Tibial nerve (tissue), 4 donors: ENCODE data around the gene SSH2. TPM values are rescaled to one million over a fixed set of nuclear protein-coding genes. Genes with fewer than 3 reads are reported as not detected.

Experiments used
- DNase-seq, 2 donors: peaks; one replicate each; pipeline ENCODE4 v3.0.0-alpha.2; 2019; ENCODE audit warnings: low spot score in 2 of 2
- H3K27ac ChIP-seq, 4 donors: fragments of 200-600 bp; sonication (generic) in 3 of 4; one replicate each; pipeline ENCODE4 v1.5.1; 2017 to 2019; ENCODE audit warnings: mild to moderate bottlenecking in 1 of 4
- H3K27me3 ChIP-seq, 2 donors: fragments of 200-600 bp; sonication (generic) in 1 of 2; one replicate each; pipeline versions ENCODE4 v1.5.1 to v1.6.0; 2017 to 2019
- H3K36me3 ChIP-seq, 3 donors: fragments of 200-600 bp; sonication (generic); one replicate each; pipeline ENCODE4 v1.5.1; 2018 to 2019
- H3K4me1 ChIP-seq, 4 donors: fragments of 200-600 bp; sonication (generic) in 3 of 4; one replicate each; pipeline ENCODE4 v1.5.1; 2017 to 2019
- H3K4me3 ChIP-seq, 4 donors: fragments of 200-600 bp; sonication (generic) in 3 of 4; one replicate each; pipeline ENCODE4 v1.5.1; 2017 to 2019; ENCODE audit warnings: mild to moderate bottlenecking in 1 of 4, moderate library complexity in 1 of 4
- H3K9me3 ChIP-seq, 4 donors: fragments of 200-600 bp; sonication (generic) in 3 of 4; one replicate each; pipeline ENCODE4 v1.5.1; 2017 to 2019
- EP300 ChIP-seq, 2 donors: sonication (generic); formaldehyde crosslinking; IDR thresholded peaks; one replicate each; pipeline ENCODE4 v1.6.1; 2017; ENCODE audit warnings: antibody characterized with exemption in 2 of 2, mild to moderate bottlenecking in 1 of 2
- POLR2A ChIP-seq, 2 donors: fragments of 450-650 bp; IDR thresholded peaks; one replicate each; pipeline ENCODE4 v1.6.1; 2017; ENCODE audit warnings: antibody characterized with exemption in 2 of 2, mild to moderate bottlenecking in 2 of 2, moderate library complexity in 2 of 2
- WGBS, 2 donors: methylation state at CpG; one replicate each; pipeline ENCODE4 v1.1.5; 2018; 5-methylcytosine and 5-hydroxymethylcytosine counted together
- total RNA-seq, 4 donors: library from RNA; depleted of rRNA; stranded (reverse); fragments of >200 nt; gene quantifications; one replicate each; pipeline ENCODE4 v1.1.0, GENCODE V29; 2016
- TF ChIP-seq, protein P1 (sequence below), 5 experiments: fragments of 200-600 bp in 3 of 5; fragments of 450-650 bp in 2 of 5; sonication (generic) in 3 of 5; IDR thresholded peaks; one replicate each; pipeline ENCODE4 v1.5.1; 2016 to 2019; ENCODE audit warnings: antibody characterized with exemption in 5 of 5, mild to moderate bottlenecking in 3 of 5, moderate library complexity in 2 of 5

SSH2 gene
- total RNA-seq, 4 donors from 2014 or later: 51.3 to 67.1 (median 55.7) TPM

DNA sequence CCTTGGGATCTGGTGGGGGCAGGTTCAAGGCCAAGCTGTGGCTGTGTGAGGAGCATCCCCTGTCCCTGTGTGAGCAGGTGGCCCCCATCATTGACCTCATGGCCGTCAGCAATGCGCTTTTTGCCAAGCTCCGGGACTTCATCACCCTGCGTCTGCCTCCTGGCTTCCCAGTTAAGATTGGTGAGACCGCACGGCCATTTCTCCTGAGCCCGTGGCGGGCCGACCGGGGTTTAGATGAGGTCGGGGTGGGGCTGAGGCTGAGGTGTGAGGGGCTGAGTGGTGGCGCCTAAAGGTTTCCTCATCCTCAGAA lies 318.0 kb downstream of the SSH2 start:
- peaks cover 0 to 37% (median 0%) of the 10 kb centered on the region in 3 donors for H3K36me3 ChIP-seq
- WGBS, 2 donors: 94% methylated on average over 9 to 12 of the region's 12 CpGs
- no peak overlapping the region for H3K4me3 ChIP-seq
- H3K27ac ChIP-seq: no peak overlapping the region
- TF ChIP-seq, protein P1, sequence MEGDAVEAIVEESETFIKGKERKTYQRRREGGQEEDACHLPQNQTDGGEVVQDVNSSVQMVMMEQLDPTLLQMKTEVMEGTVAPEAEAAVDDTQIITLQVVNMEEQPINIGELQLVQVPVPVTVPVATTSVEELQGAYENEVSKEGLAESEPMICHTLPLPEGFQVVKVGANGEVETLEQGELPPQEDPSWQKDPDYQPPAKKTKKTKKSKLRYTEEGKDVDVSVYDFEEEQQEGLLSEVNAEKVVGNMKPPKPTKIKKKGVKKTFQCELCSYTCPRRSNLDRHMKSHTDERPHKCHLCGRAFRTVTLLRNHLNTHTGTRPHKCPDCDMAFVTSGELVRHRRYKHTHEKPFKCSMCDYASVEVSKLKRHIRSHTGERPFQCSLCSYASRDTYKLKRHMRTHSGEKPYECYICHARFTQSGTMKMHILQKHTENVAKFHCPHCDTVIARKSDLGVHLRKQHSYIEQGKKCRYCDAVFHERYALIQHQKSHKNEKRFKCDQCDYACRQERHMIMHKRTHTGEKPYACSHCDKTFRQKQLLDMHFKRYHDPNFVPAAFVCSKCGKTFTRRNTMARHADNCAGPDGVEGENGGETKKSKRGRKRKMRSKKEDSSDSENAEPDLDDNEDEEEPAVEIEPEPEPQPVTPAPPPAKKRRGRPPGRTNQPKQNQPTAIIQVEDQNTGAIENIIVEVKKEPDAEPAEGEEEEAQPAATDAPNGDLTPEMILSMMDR (IDR thresholded peaks at IDR 0.05): no peak
- TF ChIP-seq EP300 (IDR thresholded peaks at IDR 0.05) (no peak), POLR2A (IDR thresholded peaks at IDR 0.05) (no peak)
- H3K4me1 ChIP-seq: peaks cover 0 to 42% (median 35%) of the 10 kb centered on the region in 4 donors
- DNase-seq: no peak
- no peaks in the 10 kb centered on the region for H3K9me3 ChIP-seq
- H3K27me3 ChIP-seq: no peaks in the 10 kb centered on the region

- TF ChIP-seq POLR2A (IDR thresholded peaks at IDR 0.05) (no peak), EP300 (IDR thresholded peaks at IDR 0.05) (no peak)
- TF ChIP-seq, protein P1 (IDR thresholded peaks at IDR 0.05): no peak
- Histone ChIP-seq H3K27ac (no peak overlapping the region), H3K4me1 (peaks cover 0 to 36% (median 30%) of the 10 kb centered on the region in 4 donors), H3K27me3 (no peaks in the 10 kb centered on the region), H3K36me3 (peaks cover 0 to 37% (median 0%) of the 10 kb centered on the region in 3 donors), H3K4me3 (no peak overlapping the region), H3K9me3 (no peaks in the 10 kb centered on the region)
- WGBS, 2 donors: 93 to 99% methylated on average over 11 of the region's 11 CpGs
- no peak for DNase-seq
These were observed 318.5 kb downstream of the SSH2 start for GRCh38 chr17:29611351-29612093.

DNA sequence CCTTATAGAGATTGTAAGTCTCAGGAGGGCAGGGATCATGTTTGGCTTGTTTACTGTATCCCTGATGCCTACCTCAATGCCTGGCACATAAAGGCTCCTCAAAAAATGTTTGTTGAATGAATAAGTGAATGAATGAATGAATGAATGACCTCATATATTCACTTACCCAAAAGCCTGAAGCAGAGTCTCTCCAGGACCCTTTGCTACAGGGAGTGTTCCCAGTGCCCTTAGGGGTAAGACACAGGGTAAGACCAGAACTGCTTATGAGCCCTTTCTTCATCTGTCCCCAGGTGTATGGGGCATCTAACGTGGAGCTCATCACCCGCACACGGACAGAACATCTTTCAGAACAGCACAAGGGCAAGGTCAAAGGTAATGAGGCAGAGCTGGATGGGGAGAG lies 319.6 kb downstream of the SSH2 start:
- no peak for DNase-seq
- H3K4me3 ChIP-seq: no peak overlapping the region
- no peaks in the 10 kb centered on the region for H3K9me3 ChIP-seq
- no peak for TF ChIP-seq EP300 (IDR thresholded peaks at IDR 0.05)
- no peak for TF ChIP-seq POLR2A (IDR thresholded peaks at IDR 0.05)
- TF ChIP-seq, protein P1 (IDR thresholded peaks at IDR 0.05): no peak
- H3K27me3 ChIP-seq: no peaks in the 10 kb centered on the region
- peaks cover 0 to 26% (median 22%) of the 10 kb centered on the region in 4 donors for H3K4me1 ChIP-seq
- 63 to 82% methylated on average over 3 of the region's 3 CpGs for WGBS, 2 donors
- H3K27ac ChIP-seq: no peak overlapping the region
- peaks cover 0 to 37% (median 0%) of the 10 kb centered on the region in 3 donors for H3K36me3 ChIP-seq

DNA sequence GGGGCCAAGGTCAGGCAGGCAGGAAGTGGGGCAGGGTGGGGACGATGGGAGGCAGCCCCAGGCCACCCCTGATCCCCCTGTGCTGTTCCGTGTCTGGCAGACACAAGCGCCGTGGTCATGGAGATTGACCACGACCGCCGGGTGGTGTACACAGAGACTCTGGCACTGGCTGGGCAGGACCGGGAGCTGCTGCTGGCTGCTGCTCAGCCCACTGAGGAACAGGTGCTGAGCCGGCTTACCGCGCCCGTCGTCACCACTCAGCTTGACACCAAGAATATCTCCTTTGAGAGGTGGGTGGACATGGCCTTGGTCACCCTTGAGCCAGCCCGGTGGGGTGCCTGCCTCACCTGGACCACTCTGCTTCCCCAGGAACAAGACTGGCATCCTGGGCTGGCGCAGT lies 321.0 kb downstream of the SSH2 start:
- Histone ChIP-seq H3K4me1 (peaks cover 0 to 12% (median 8%) of the 10 kb centered on the region in 4 donors), H3K36me3 (peaks cover 0 to 37% (median 0%) of the 10 kb centered on the region in 3 donors), H3K4me3 (no peak overlapping the region), H3K9me3 (no peaks in the 10 kb centered on the region), H3K27ac (no peak overlapping the region), H3K27me3 (no peaks in the 10 kb centered on the region)
- 82 to 85% methylated on average over 6 to 15 of the region's 15 CpGs for WGBS, 2 donors
- TF ChIP-seq EP300 (IDR thresholded peaks at IDR 0.05) (no peak), POLR2A (IDR thresholded peaks at IDR 0.05) (no peak)
- TF ChIP-seq, protein P1 (IDR thresholded peaks at IDR 0.05): no peak
- DNase-seq: no peak

DNA sequence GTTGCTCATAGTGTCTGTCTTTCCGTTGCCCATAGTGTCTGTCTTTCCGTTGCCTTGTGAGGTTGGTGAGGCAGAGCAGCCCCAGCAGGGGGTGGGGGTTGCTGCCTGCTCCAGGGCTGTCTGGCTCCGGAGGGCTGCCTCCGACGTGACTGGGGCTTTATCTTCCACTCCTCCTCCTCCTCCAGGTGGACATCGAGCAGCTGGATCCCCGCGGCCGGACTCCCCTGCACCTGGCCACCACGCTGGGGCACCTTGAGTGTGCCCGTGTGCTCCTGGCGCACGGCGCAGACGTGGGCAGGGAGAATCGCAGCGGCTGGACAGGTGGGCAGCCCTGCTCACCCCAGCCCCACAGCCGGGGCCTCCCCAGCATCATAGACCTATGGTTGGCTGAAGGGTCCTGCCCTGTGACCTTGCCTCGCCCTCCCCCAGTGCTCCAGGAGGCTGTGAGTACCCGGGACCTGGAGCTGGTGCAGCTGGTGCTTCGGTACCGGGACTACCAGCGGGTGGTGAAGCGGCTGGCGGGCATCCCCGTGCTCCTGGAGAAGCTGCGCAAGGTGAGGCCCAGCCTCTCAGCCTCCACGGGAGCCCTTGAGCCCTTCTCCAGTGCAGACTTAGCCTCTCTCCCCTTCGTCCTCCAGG lies 322.4 kb downstream of the SSH2 start:
- TF ChIP-seq POLR2A (IDR thresholded peaks at IDR 0.05): no peak
- TF ChIP-seq, protein P1 (IDR thresholded peaks at IDR 0.05): no peak
- no peak for TF ChIP-seq EP300 (IDR thresholded peaks at IDR 0.05)
- H3K27ac ChIP-seq: no peak overlapping the region
- WGBS, 2 donors: 91 to 93% methylated on average over 26 to 28 of the region's 29 CpGs
- no peaks in the 10 kb centered on the region for H3K27me3 ChIP-seq
- no peaks in the 10 kb centered on the region for H3K9me3 ChIP-seq
- no peak overlapping the region for H3K4me3 ChIP-seq
- H3K36me3 ChIP-seq: peaks cover 0 to 34% (median 0%) of the 10 kb centered on the region in 3 donors
- peaks cover 0 to 9% (median 0%) of the 10 kb centered on the region in 4 donors for H3K4me1 ChIP-seq
- no peak for DNase-seq
